Tibial nerve (tissue), 3 donors: ENCODE data around the gene VIPR2.

Experiments used
- CTCF ChIP-seq, 5 experiments: fragments of 200-600 bp in 3 of 5; fragments of 450-650 bp in 2 of 5; sonication (generic) in 3 of 5; IDR thresholded peaks; one replicate each; pipeline ENCODE4 v1.5.1; 2016 to 2019; ENCODE audit warnings: antibody characterized with exemption in 5 of 5, mild to moderate bottlenecking in 3 of 5, moderate library complexity in 2 of 5
- POLR2A ChIP-seq, 2 donors: fragments of 450-650 bp; IDR thresholded peaks; one replicate each; pipeline ENCODE4 v1.6.1; 2017; ENCODE audit warnings: antibody characterized with exemption in 2 of 2, mild to moderate bottlenecking in 2 of 2, moderate library complexity in 2 of 2

GRCh38 chr7:159004411-159004810 lies 140.3 kb downstream of the VIPR2 start:
- TF ChIP-seq CTCF (IDR thresholded peaks at IDR 0.05): no peak
- no peak for TF ChIP-seq POLR2A (IDR thresholded peaks at IDR 0.05)
